Measurements from ENCODE around the gene C1GALT1. TPM values are rescaled to one million over a fixed set of nuclear protein-coding genes. Genes with fewer than 3 reads are reported as not detected.

Gene C1GALT1
- total and polyA plus RNA-seq, 9 of the 15 experiments (the other 6 are each of a cell fraction or from before 2014, with no cell fraction given) = 5.0 to 33.2 (median 24.1) TPM

GRCh38 chr7:7223250-7223649 lies 40.9 kb downstream of the C1GALT1 start:
- in situ Hi-C loops (cut with MboI) (no loop called here), intact Hi-C loops (cut with micrococcal nuclease) (no loop called here)
- no peak for ATAC-seq
- peaks cover 4% of the 10 kb centered on the region; the same call in 2 of the 3 replicates for H3K36me3 ChIP-seq (ENCODE audit: control insufficient read depth, insufficient read depth, low read length)
- no peak overlapping the region for H3K27ac ChIP-seq (ENCODE audit: extremely low read depth, low read depth, low read length)
- no peak overlapping the region for H3K9ac ChIP-seq (ENCODE audit: insufficient read depth in 1 of 2, low read depth in 2 of 2, low read length in 2 of 2)
- H3K79me2 ChIP-seq (ENCODE audit: control insufficient read depth, insufficient read depth, low read length) = peaks cover 13% of the 10 kb centered on the region; the same call in 2 of the 3 replicates
- H3K4me1 ChIP-seq (replicated peaks in 1 of 2; ENCODE audit: control insufficient read depth in 2 of 2, insufficient read depth in 2 of 2, low read length in 2 of 2) = no peaks in the 10 kb centered on the region
- no peak overlapping the region for H3K4me3 ChIP-seq
- no peak for DNase-seq (ENCODE audit: extremely low read depth in 1 of 4, low spot score in 3 of 4)
- CTCF ChIA-PET (ENCODE audit: low intra/inter-chr PET ratio) = no interaction called here
- 76% methylated on average over 2 of the region's 2 CpGs for WGBS (ENCODE audit: insufficient coverage, low coverage, missing lambda C conversion rate)
- no peaks in the 10 kb centered on the region for H3K27me3 ChIP-seq (ENCODE audit: control insufficient read depth in 2 of 2, insufficient read depth in 2 of 2, low read length in 2 of 2)
- no peaks in the 10 kb centered on the region for H4K20me1 ChIP-seq (replicated peaks; ENCODE audit: control insufficient read depth, insufficient read depth, low read length)
- no peak for FAIRE-seq
- no peaks in the 10 kb centered on the region for H3K9me1 ChIP-seq (ENCODE audit: control insufficient read depth, insufficient read depth, low read length)
- H2AFZ ChIP-seq (ENCODE audit: low read depth, low read length) = no peak overlapping the region
- BruUV-seq (replicated peaks) = no TSS peak
- H3K4me2 ChIP-seq (ENCODE audit: insufficient read depth, low read length) = no peak overlapping the region
- H3K9me3 ChIP-seq (replicated peaks; ENCODE audit: control insufficient read depth, insufficient read depth, low read depth, low read length) = no peaks in the 10 kb centered on the region
- POLR2A ChIA-PET = interaction anchor here (0.6 kb wide), 1 partner anchor 67 kb away, joined by 3 read pairs; no protein-coding TSS in a partner anchor
- TF ChIP-seq ESRRA (IDR thresholded peaks at IDR 0.05; ENCODE audit: borderline replicate concordance, low read depth) = no peak
- TF ChIP-seq, protein P1, sequence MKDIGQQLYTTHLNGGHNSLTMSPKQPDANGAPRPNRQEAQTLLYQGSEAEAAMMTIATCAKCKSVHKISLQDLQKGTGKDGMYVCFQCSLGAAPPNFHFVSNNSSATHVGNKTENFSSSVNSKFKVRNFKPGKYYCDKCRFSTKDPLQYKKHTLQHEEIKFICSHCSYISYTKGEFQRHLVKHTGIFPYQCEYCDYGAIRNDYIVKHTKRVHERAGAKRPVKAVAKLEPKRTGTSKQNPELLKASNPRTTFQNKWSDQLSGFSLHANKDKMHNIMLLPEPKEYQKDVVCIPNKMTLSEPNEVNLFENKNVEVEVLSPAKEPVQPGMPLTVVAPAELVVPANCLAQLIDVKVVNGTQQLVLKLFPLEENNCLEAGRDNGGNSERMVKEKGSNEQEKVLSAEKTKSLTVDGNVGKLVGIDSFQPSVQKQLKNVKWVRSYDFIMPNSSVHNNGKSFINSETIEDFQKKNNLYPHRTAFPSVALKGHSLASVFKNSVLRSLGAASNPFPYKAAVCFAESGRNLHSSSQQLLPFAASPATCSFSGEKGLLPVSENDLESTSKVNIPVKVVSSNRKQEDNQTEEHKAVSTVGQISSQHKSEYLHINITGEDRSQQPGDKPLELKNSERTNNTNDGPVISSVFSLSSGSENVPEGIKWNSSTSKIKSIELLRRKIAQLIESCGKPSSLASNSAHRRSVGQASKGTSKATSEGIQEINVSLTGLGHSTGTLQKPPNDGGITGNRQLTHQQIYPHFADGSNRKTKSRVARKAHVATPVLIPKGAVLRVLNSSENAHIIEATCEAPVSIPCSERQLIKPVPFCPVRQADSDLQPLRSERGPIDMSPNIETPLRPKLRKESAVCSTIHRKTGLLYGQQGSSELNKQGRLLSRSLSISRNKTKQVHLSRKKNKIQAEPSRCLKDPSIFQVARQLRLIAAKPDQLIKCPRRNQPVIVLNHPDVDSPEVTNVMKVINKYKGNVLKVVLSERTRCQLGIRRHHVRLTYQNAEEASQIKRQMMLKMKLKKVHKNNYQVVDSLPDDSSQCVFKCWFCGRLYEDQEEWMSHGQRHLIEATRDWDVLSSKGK (CRISPR knock-in tag; IDR thresholded peaks at IDR 0.05) = no peak
- no peak for TF ChIP-seq LCOR (CRISPR knock-in tag; IDR thresholded peaks at IDR 0.05)
- TF ChIP-seq MLX (CRISPR knock-in tag; conservative IDR thresholded peaks at IDR 0.05) = no peak
- TF ChIP-seq L3MBTL2 (IDR thresholded peaks at IDR 0.05) = no peak
- TF ChIP-seq, protein P2, sequence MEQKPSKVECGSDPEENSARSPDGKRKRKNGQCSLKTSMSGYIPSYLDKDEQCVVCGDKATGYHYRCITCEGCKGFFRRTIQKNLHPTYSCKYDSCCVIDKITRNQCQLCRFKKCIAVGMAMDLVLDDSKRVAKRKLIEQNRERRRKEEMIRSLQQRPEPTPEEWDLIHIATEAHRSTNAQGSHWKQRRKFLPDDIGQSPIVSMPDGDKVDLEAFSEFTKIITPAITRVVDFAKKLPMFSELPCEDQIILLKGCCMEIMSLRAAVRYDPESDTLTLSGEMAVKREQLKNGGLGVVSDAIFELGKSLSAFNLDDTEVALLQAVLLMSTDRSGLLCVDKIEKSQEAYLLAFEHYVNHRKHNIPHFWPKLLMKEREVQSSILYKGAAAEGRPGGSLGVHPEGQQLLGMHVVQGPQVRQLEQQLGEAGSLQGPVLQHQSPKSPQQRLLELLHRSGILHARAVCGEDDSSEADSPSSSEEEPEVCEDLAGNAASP (IDR thresholded peaks at IDR 0.05) = no peak
- no peak for TF ChIP-seq VEZF1 (CRISPR knock-in tag; IDR thresholded peaks at IDR 0.05)
- no peak for TF ChIP-seq POU5F1 (IDR thresholded peaks at IDR 0.05; ENCODE audit: borderline replicate concordance, low read depth, low read length, partially characterized antibody)
- TF ChIP-seq CBFA2T2 (conservative IDR thresholded peaks at IDR 0.05) = no peak
- no peak for TF ChIP-seq POLR2H (tag; IDR thresholded peaks at IDR 0.05; ENCODE audit: low read depth)
- TF ChIP-seq, protein P3, sequence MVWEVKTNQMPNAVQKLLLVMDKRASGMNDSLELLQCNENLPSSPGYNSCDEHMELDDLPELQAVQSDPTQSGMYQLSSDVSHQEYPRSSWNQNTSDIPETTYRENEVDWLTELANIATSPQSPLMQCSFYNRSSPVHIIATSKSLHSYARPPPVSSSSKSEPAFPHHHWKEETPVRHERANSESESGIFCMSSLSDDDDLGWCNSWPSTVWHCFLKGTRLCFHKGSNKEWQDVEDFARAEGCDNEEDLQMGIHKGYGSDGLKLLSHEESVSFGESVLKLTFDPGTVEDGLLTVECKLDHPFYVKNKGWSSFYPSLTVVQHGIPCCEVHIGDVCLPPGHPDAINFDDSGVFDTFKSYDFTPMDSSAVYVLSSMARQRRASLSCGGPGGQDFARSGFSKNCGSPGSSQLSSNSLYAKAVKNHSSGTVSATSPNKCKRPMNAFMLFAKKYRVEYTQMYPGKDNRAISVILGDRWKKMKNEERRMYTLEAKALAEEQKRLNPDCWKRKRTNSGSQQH (CRISPR knock-in tag; IDR thresholded peaks at IDR 0.05) = no peak

Data from K562 (cell line).